ENCODE data around the gene UST. TPM values are rescaled to one million over a fixed set of nuclear protein-coding genes. Genes with fewer than 3 reads are reported as not detected.
"Not testable (repeated sequence)": the region's sequence is repeated elsewhere in the genome, so short reads cannot be mapped to it uniquely, and the experiment has no call there.

The UST gene
- polyA plus RNA-seq, 10 donors = 7.4 to 17.9 (median 9.5) TPM

GRCh38 chr6:149001422-149001821, 254.6 kb downstream of the UST start:
- no peak for DNase-seq

GRCh38 chr6:149003560-149003959, 256.7 kb downstream of the UST start:
- no peak for DNase-seq

- DNase-seq = no peak
Observed at GRCh38 chr6:149004664-149005063, 257.8 kb downstream of the UST start.

GRCh38 chr6:149006236-149006635, 259.4 kb downstream of the UST start:
- not testable (repeated sequence) for DNase-seq

- no peak for DNase-seq
Observed at GRCh38 chr6:149006671-149007070, 259.8 kb downstream of the UST start.

- DNase-seq = no peak
Observed at GRCh38 chr6:149007846-149008245, 261.0 kb downstream of the UST start.

- DNase-seq = no peak
Observed at GRCh38 chr6:149008741-149009140, 261.9 kb downstream of the UST start.

- DNase-seq = peak in 2 of 3 donors; percentile 59 to 97
Observed at GRCh38 chr6:149012040-149012545, 265.3 kb downstream of the UST start.

- DNase-seq = peak in 1 of 3 donors; percentile 54
Observed at GRCh38 chr6:149013586-149014344, 266.9 kb downstream of the UST start.

- DNase-seq = peak; percentile 52 to 84 (median 65)
Observed at GRCh38 chr6:149014631-149015534, 268.1 kb downstream of the UST start.

- DNase-seq = peak in 2 of 3 donors; percentile 36 to 69
Observed at GRCh38 chr6:149015535-149016525, 269.0 kb downstream of the UST start.

GRCh38 chr6:149016716-149017115, 269.9 kb downstream of the UST start:
- DNase-seq = no peak

GRCh38 chr6:149020319-149020718, 273.5 kb downstream of the UST start:
- DNase-seq = no peak

- no peak for DNase-seq
Observed at GRCh38 chr6:149024361-149024760, 277.5 kb downstream of the UST start.

GRCh38 chr6:149025061-149025460, 278.2 kb downstream of the UST start:
- no peak for DNase-seq

GRCh38 chr6:149026530-149026942, 279.7 kb downstream of the UST start:
- peak in 2 of 3 donors; percentile 50 to 81 for DNase-seq

- no peak for DNase-seq
Observed at GRCh38 chr6:149027484-149027883, 280.7 kb downstream of the UST start.

- DNase-seq = peak; percentile 89 to 94 (median 91)
Observed at GRCh38 chr6:149028767-149029405, 282.1 kb downstream of the UST start.

GRCh38 chr6:149031201-149031858, 284.5 kb downstream of the UST start:
- no peak for DNase-seq
